Skin of body (tissue), 2 donors: ENCODE measurements around the gene FOXD1. TPM values are rescaled to one million over a fixed set of nuclear protein-coding genes. Genes with fewer than 3 reads are reported as not detected.

Experiments
- DNase-seq: peaks from one replicate; lab custom pipeline; 2025; lab: John Stamatoyannopoulos, UW
- total RNA-seq: library from RNA; depleted of rRNA; stranded (reverse); fragments of >200 nt; gene quantifications from one replicate; pipeline ENCODE4 v1.2.3, GENCODE V29; 2014

The FOXD1 gene
- total RNA-seq, 1 donor from 2014 or later: 1.4 TPM

- no peak for DNase-seq
Measured at GRCh38 chr5:73441378-73441777, 7.2 kb downstream of the FOXD1 start.

GRCh38 chr5:73440262-73440661 lies 8.3 kb downstream of the FOXD1 start:
- DNase-seq: no peak

GRCh38 chr5:73438645-73439470 lies 9.7 kb downstream of the FOXD1 start:
- DNase-seq: no peak

GRCh38 chr5:73437777-73438644 lies 10.6 kb downstream of the FOXD1 start:
- no peak for DNase-seq

GRCh38 chr5:73437101-73437776 lies 11.3 kb downstream of the FOXD1 start:
- no peak for DNase-seq

- no peak for DNase-seq
Measured at GRCh38 chr5:73436535-73437100, 12.0 kb downstream of the FOXD1 start.

GRCh38 chr5:73435759-73436534 lies 12.6 kb downstream of the FOXD1 start:
- DNase-seq: no peak

GRCh38 chr5:73434907-73435306 lies 13.7 kb downstream of the FOXD1 start:
- DNase-seq: no peak

- no peak for DNase-seq
Measured at GRCh38 chr5:73434461-73434860, 14.1 kb downstream of the FOXD1 start.

GRCh38 chr5:73433982-73434342 lies 14.6 kb downstream of the FOXD1 start:
- no peak for DNase-seq

GRCh38 chr5:73433272-73433981 lies 15.2 kb downstream of the FOXD1 start:
- DNase-seq: no peak

- DNase-seq: no peak
Measured at GRCh38 chr5:73431204-73431851, 17.2 kb downstream of the FOXD1 start.

- DNase-seq: no peak
Measured at GRCh38 chr5:73426034-73426433, 22.5 kb downstream of the FOXD1 start.

GRCh38 chr5:73424556-73424977 lies 24.0 kb downstream of the FOXD1 start:
- no peak for DNase-seq

GRCh38 chr5:73422164-73422563 lies 26.4 kb downstream of the FOXD1 start:
- no peak for DNase-seq

GRCh38 chr5:73420666-73421065 lies 27.9 kb downstream of the FOXD1 start:
- no peak for DNase-seq

- peak; percentile 41 for DNase-seq
Measured at GRCh38 chr5:73419465-73420390, 28.8 kb downstream of the FOXD1 start.

GRCh38 chr5:73419117-73419464 lies 29.5 kb downstream of the FOXD1 start:
- DNase-seq: no peak

- no peak for DNase-seq
Measured at GRCh38 chr5:73418244-73418691, 30.3 kb downstream of the FOXD1 start.
